GM23338 (cell line): Measurements from ENCODE around the gene PA2G4. TPM values are rescaled to one million over a fixed set of nuclear protein-coding genes. Genes with fewer than 3 reads are reported as not detected.

ENCODE experiments used
- ATAC-seq: fragments of 200-7000 bp; cut with Tn5 transposase; 3 replicates; pipeline ENCODE4 v1.9.1; 2020
- DNase-seq: peaks from one replicate; pipeline ENCODE4 v3.0.0-alpha.2; 2015; ENCODE audit warnings: low spot score
- H2AFZ ChIP-seq: fragments of 200-600 bp; sonication (generic); 2 replicates; pipeline ENCODE4 v1.8.0; 2016; ENCODE audit warnings: antibody characterized with exemption, mild to moderate bottlenecking, moderate library complexity
- H3F3A ChIP-seq: fragments of 200-600 bp; sonication (generic); replicated peaks from 2 replicates; pipeline ENCODE4 v1.8.0; 2017; ENCODE audit warnings: antibody characterized with exemption, mixed run types, low read depth
- H3K27ac ChIP-seq: fragments of 200-600 bp; sonication (generic); 2 replicates; pipeline ENCODE4 v1.6.1; 2016; ENCODE audit warnings: low read depth
- H3K27me3 ChIP-seq: fragments of 200-600 bp; sonication (generic); 2 replicates; pipeline ENCODE4 v1.8.0; 2016; ENCODE audit warnings: mild to moderate bottlenecking, mixed run types, moderate library complexity; ENCODE audit not compliant: insufficient read depth
- H3K36me3 ChIP-seq: fragments of 200-600 bp; sonication (generic); 2 replicates; pipeline ENCODE4 v1.8.0; 2016; ENCODE audit warnings: mild to moderate bottlenecking; ENCODE audit not compliant: insufficient read depth
- H3K4me1 ChIP-seq: fragments of 200-600 bp; sonication (generic); 2 replicates; pipeline ENCODE4 v1.8.0; 2016; ENCODE audit warnings: mild to moderate bottlenecking, moderate library complexity; ENCODE audit not compliant: insufficient read depth
- H3K4me2 ChIP-seq: fragments of 200-600 bp; sonication (generic); 2 replicates; pipeline ENCODE4 v1.7.1; 2017; ENCODE audit warnings: mixed run types
- H3K4me3 ChIP-seq: fragments of 200-600 bp; sonication (generic); 2 replicates; pipeline ENCODE4 v1.6.1; 2016; ENCODE audit warnings: mixed run types
- H3K79me2 ChIP-seq: fragments of 200-600 bp; sonication (generic); replicated peaks from 2 replicates; pipeline ENCODE4 v1.8.0; 2017; ENCODE audit warnings: mild to moderate bottlenecking; ENCODE audit not compliant: insufficient read depth
- H3K9me2 ChIP-seq: fragments of 200-600 bp; sonication (generic); 2 replicates; pipeline ENCODE4 v1.8.0; 2017; ENCODE audit not compliant: insufficient read depth
- H4K20me1 ChIP-seq: fragments of 200-600 bp; sonication (generic); replicated peaks from 2 replicates; pipeline ENCODE4 v1.8.0; 2017; ENCODE audit warnings: mild to moderate bottlenecking; ENCODE audit not compliant: insufficient read depth
- H3K27ac Mint-ChIP-seq: 2 replicates; pipeline ENCODE4 v1.8.0; 2020; ENCODE audit warnings: inconsistent platforms, mild to moderate bottlenecking, moderate library complexity, mixed read lengths
- H3K27me3 Mint-ChIP-seq: 3 replicates; pipeline ENCODE4 v1.8.0; 2022; ENCODE audit warnings: low read depth, mild to moderate bottlenecking, moderate library complexity, mixed read lengths, inconsistent platforms; ENCODE audit not compliant: insufficient read depth, poor library complexity
- H3K36me3 Mint-ChIP-seq: 3 replicates; pipeline ENCODE4 v1.8.0; 2021; ENCODE audit warnings: low read depth, mild to moderate bottlenecking, inconsistent platforms, moderate library complexity, mixed read lengths
- H3K4me1 Mint-ChIP-seq: 3 replicates; pipeline ENCODE4 v1.8.0; 2020; ENCODE audit warnings: mild to moderate bottlenecking, inconsistent platforms, mixed read lengths
- H3K4me3 Mint-ChIP-seq: 3 replicates; pipeline ENCODE4 v1.8.0; 2021; ENCODE audit warnings: moderate library complexity, mild to moderate bottlenecking, inconsistent platforms, mixed read lengths
- H3K9me3 Mint-ChIP-seq: 3 replicates; pipeline ENCODE4 v1.8.0; 2020; ENCODE audit warnings: moderate library complexity, mild to moderate bottlenecking, inconsistent platforms, mixed read lengths
- CTCF ChIP-seq, 2 experiments: fragments of 200-600 bp in 1 of 2; sonication (generic) in 1 of 2; conservative IDR thresholded peaks; 2 replicates each; pipeline versions ENCODE4 v1.5.1 to v1.6.1; 2016 to 2017; ENCODE audit warnings: antibody characterized with exemption in 2 of 2, low read depth in 2 of 2, mild to moderate bottlenecking in 2 of 2, moderate library complexity in 1 of 2
- ETS1 ChIP-seq: IDR thresholded peaks from 2 replicates; pipeline ENCODE4 v1.6.1; 2016; ENCODE audit warnings: antibody characterized with exemption
- REST ChIP-seq: IDR thresholded peaks from one replicate; pipeline ENCODE4 v1.6.1; 2018; ENCODE audit warnings: antibody characterized with exemption; ENCODE audit not compliant: unreplicated experiment
- STAT1 ChIP-seq: IDR thresholded peaks from one replicate; pipeline ENCODE4 v1.6.1; 2016; ENCODE audit warnings: antibody characterized with exemption; ENCODE audit not compliant: unreplicated experiment
- ZNF462 ChIP-seq: fragments of 250-450 bp; sonication (Bioruptor Pico); IDR thresholded peaks from 2 replicates; pipeline ENCODE4 v1.5.0; 2020; ENCODE audit warnings: mild to moderate bottlenecking, moderate library complexity
- polyA plus RNA-seq: library from polyadenylated mRNA; unstranded; fragments of >200 nt; fragmentation: Nextera tagmentation; extraction: Ambion mirVana; gene quantifications from 2 replicates; pipeline ENCODE4 v1.2.1, GENCODE V29; 2016
- total RNA-seq: library from RNA; depleted of rRNA; stranded (reverse); fragments of >200 nt; shearing (Covaris generic); gene quantifications from 2 replicates; pipeline ENCODE4 v1.2.3, GENCODE V29; 2014

PA2G4 gene
- total and polyA plus RNA-seq, 2 experiments from 2014 or later: 237 to 373 TPM

- H2AFZ ChIP-seq: no peak overlapping the region
- TF ChIP-seq ETS1: no peak
- no peak for TF ChIP-seq STAT1
- no peak for TF ChIP-seq REST
- no peak overlapping the region for H3K27ac ChIP-seq
- Mint-ChIP-seq H3K4me1 (peaks cover 38% of the 10 kb centered on the region), H3K27ac (no peak overlapping the region), H3K27me3 (peaks cover 8% of the 10 kb centered on the region), H3K9me3 (no peaks in the 10 kb centered on the region), H3K4me3 (no peak overlapping the region), H3K36me3 (peaks cover 45% of the 10 kb centered on the region)
- peaks cover 16% of the 10 kb centered on the region; the same call in 1 of the 2 replicates for H3F3A ChIP-seq
- H3K4me1 ChIP-seq: peaks cover 22% of the 10 kb centered on the region
- H4K20me1 ChIP-seq: peaks cover 21% of the 10 kb centered on the region
- no peaks in the 10 kb centered on the region for H3K27me3 ChIP-seq
- no peak overlapping the region for H3K4me2 ChIP-seq
- ATAC-seq (no peak), DNase-seq (no peak)
- H3K79me2 ChIP-seq: peaks cover 30% of the 10 kb centered on the region
- peaks cover 16% of the 10 kb centered on the region; the same call in 1 of the 2 replicates for H3K36me3 ChIP-seq
- H3K4me3 ChIP-seq: no peak overlapping the region
- no peaks in the 10 kb centered on the region for H3K9me2 ChIP-seq
These were observed 21.4 kb upstream of the PA2G4 start for GRCh38 chr12:56082967-56083366.

GRCh38 chr12:56084958-56085543 is 19.3 kb upstream of the PA2G4 start:
- peaks cover 24% of the 10 kb centered on the region; the same call in 1 of the 2 replicates for H3K36me3 ChIP-seq
- H3K27ac Mint-ChIP-seq: 0 out of 2 replicates have a peak overlapping the region, but pooled peaks have one; percentile 66
- H3F3A ChIP-seq: peaks cover 20% of the 10 kb centered on the region; the same call in 1 of the 2 replicates
- no peak overlapping the region for H3K27ac ChIP-seq
- TF ChIP-seq CTCF (conservative IDR thresholded peaks at IDR 0.05; ENCODE audit: low read depth in 2 of 2) (peak; percentile 73), ZNF462 (no peak)
- no peaks in the 10 kb centered on the region for H3K27me3 ChIP-seq
- no peak overlapping the region for H3K4me2 ChIP-seq
- H3K4me3 Mint-ChIP-seq: no peak overlapping the region; the same call in 2 of the 3 replicates
- no peaks in the 10 kb centered on the region for H3K9me3 Mint-ChIP-seq
- H4K20me1 ChIP-seq: peaks cover 21% of the 10 kb centered on the region
- peaks cover 22% of the 10 kb centered on the region for H3K4me1 ChIP-seq
- H3K4me1 Mint-ChIP-seq: peaks cover 32% of the 10 kb centered on the region
- peaks cover 64% of the 10 kb centered on the region for H3K36me3 Mint-ChIP-seq
- DNase-seq (peak; percentile 81), ATAC-seq (peak; percentile 42)
- H3K27me3 Mint-ChIP-seq: peaks cover 6% of the 10 kb centered on the region
- no peak overlapping the region for H2AFZ ChIP-seq
- H3K79me2 ChIP-seq: peaks cover 30% of the 10 kb centered on the region
- no peaks in the 10 kb centered on the region for H3K9me2 ChIP-seq
- H3K4me3 ChIP-seq: no peak overlapping the region
